ENCODE data around the gene CUL3.
"Not testable (repeated sequence)": the region's sequence is repeated elsewhere in the genome, so short reads cannot be mapped to it uniquely, and the experiment has no call there.

The CUL3 gene

DNA sequence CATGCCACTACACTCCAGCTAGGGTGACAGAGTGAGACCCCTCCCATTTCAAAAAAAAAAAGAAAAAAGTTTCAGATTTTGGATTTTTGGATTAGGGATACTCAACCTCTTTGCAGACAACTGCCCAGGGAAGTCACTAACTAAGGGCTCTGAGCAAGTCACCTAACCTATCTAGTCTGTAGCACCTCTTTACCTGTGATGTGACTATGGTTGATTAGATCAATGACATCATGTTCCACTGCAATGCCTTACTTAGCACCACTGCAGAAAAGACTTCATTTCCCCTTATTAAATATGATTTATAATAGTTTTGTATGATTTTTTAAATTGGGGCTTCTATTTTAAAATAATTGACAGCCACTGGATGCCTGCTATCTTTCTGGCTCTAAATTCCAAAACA lies 41.2 kb downstream of the CUL3 start:
- DNase-seq (ENCODE audit: low spot score) = no peak

DNA sequence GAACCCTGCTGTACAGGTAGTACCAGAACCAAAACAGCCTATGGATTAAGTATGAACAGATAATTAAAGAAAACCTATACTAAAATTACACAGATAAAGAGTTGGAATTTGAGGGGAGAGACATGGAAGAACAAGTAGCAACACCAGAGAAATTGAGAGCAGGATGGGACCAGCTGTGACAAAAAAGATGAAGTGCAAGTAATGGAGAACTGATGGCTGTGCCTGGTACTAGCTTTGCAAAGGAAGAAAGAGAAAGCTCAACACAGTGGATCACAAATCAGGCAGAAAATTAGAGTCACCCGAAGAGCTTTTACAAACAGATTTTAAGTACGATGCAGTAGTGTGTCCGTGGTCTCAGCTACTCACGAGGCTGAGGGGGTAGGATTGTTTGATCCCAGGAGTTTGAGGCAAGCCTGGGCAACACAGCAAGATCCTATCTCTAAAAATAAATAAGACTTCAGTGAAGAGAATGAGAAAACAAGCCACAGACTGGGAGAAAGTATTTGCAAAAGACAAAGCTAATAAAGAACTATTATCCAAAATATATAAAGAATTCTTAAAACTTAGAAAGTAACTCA lies 46.5 kb downstream of the CUL3 start:
- DNase-seq (ENCODE audit: low spot score) = no peak

DNA sequence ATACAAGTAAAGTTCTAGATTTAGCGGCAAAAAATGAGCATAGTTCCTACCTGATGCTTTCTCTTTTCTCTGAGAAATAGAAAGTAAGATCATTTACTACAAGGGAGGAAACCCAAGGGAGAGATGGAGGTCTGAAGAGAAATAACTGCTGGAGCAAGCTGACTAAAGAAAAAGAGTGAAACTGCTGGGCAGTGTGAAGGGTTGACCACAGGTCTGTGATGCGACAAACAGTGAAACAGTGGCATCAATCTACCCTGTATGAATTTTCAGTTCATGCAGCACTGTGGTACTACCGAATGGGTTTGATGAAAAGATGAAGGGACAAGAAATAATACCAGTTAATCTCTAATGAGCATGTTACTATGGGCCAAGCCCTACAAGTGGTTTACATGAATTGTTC lies 52.2 kb downstream of the CUL3 start:
- DNase-seq (ENCODE audit: low spot score) = no peak

DNA sequence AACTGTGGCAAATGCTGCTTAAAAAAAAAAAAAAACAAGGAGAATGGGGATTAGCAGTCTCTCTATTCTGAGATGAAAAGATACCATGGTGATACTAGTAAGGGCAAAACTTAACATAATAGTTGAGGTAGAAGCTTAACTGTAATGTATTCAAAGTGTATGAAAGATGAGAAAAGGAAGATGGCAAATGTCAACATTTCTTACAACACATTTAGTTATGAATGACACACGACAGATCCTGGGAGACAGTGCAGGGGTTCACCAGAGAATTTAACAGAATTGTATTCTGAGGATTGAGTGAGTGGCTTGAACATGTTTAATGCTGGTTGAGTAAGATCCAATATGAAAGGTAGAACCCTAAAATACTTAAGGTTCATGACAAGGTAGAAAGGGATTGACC lies 52.7 kb downstream of the CUL3 start:
- DNase-seq (ENCODE audit: low spot score) = no peak

DNA sequence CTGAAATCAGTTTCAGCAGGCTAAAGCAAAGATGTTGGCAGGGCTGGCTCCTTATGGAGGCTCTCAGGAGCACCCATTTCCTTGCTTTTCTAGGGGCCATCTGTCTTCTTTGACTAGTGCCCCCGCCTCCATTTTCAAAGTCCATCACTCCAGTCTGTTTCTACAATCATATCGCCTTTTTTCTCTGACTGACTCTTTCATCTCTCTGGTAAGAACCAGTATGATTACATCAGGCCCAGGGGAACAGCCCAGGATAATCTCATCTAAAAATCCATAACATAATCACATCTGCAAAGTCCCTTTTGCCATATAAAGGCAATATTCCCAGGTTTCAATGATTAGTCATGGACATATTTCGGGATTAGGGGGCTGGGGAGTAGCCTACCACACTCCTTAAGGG lies 57.0 kb downstream of the CUL3 start:
- DNase-seq (ENCODE audit: low spot score) = no peak

DNA sequence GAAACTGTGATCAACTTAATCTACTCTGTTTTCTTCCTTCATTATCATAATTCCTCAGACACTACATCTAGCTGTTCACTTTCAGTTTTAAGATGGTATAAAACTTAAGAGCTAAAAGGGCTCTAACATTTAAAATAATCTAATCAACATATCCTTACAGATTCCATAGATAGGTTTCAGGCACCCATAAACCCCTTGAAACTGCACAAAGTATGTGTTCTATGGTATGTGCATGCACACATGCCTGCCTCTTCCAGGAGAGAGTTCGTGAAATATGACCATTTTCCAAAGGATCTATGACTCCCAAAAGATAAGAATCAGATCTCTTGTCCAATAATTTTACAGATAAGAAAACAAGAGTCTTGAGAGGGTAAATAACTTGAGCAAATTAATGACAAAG lies 59.4 kb downstream of the CUL3 start:
- no peak for DNase-seq (ENCODE audit: low spot score)

DNA sequence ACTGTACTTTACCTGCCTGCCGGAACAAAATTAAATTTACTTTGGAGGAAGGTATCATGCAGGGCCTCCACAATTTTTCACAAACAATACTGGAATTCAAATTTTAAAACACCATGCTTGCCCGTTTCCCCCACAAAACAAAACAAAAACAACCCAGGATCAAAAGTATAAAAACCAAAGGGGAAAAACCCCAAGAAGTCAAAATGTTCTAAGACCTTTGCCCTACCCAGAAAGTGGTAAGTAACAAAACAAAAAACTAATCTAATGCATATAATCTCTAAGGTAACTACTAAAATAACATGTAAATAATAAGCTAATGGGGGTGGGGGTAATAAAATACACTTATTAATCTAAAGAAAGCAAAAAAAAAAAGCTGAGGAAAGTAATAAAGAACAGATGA lies 60.5 kb downstream of the CUL3 start:
- DNase-seq (ENCODE audit: low spot score) = no peak

DNA sequence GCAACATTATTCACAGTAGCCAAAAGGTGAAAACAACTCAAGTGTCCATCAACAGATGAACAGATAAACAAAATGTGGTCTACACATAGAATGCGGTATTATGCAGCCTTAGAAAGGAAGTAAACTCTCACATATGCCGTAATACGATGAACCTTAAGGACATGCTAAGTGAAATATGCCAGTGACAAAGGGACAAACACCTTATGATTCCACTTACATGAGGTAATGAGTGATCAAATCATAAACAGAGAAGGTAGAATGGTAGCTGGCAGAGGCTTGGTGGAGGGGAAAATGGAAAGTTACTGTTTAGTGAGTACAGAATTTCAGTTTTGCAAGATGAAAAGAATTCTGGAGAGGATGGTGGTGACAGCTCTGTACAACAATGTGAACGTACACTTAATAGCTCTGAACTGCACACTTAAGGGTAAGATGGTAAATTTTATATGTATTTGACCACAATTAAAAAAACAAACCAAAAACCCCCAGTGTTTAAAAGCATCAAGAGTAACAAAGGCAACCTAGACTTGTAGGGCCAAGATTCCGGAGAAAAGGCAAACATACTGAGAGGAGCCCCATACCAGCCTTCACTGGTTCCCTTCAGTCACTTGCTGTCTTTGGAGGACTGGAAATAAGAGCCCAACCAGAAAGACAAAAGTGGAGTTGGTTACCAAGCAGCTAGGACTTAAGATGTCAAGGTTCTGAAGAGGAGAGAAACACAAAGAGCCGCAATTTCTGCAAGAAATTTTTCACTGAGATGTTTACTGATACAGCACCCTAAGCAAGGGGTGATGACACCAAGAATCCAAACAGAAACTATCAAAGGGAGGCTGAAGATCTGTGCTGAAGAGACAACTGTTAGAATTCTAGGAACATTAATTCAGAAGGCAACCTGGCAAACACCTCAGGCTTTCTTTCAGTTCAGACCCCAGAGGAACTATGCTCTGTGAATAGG lies 61.3 kb downstream of the CUL3 start:
- no peak for DNase-seq (ENCODE audit: low spot score)

DNA sequence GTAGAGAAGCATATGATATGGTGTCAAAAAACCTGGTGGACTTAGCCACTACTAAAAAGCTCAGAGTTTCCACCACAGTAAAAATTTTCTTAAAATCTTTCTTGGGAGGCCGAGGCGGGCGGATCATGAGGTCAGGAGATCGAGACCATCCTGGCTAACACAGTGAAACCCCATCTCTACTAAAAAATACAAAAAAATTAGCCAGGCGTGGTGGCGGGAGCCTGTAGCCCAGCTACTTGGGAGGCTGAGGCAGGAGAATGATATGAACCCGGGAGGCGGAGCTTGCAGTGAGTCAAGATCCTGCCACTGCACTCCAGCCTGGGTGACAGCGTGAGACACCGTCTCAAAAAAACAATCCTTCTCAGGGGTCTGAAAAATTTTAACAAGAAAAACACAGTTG lies 62.7 kb downstream of the CUL3 start:
- not testable (repeated sequence) for DNase-seq (ENCODE audit: low spot score)

DNA sequence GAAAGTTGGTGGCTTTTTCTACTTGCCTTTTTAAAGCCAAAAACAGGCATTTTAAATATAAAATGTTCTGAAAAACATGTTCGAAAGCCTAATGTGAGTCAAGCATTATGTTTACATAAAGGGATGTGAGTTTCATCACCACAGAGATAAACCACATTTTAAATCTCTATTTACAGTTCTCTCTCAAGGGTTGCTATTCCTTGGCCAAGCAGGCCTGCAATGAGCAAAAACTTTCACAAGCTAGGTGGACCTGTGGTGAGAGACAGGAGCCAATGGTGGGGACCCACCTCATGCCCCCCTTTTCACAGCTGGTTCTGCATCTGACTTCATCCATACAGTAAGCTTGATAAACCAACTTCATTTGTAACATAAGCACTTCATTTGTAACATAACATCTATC lies 65.1 kb downstream of the CUL3 start:
- DNase-seq (ENCODE audit: low spot score) = no peak

DNA sequence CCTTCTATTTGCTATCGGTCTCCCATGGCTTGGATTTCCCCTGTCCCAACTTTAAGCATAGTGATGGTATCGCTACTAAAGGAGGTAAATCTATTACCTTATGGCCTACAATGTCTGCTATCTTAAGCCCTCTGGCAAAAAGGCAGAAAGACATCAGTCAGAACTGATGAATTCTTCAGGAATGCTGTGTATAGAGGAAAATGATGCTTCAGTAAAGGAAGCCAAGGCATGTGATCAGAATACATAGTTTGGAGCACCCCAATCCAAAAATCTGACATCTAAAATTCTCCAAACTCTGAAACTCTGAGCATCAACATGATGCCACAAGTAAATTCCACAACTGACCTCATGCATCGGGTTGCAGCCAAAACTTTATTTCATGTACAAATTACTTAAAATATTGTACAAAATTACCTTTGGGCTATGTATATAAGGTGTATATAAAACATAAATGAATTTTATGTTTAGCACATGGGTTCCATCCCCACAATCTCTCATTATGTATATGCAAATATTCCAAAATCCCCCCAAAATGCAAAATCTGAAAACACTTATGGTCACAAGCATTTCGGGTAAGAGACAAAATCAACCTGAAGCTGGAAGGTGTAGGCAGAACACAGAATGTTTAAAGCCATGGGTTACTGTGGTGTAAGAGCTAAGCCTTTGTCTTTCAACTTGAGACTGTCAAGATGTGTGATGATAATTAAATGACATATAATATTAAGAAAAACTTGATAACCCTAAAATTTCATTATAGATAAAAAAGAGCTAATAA lies 66.2 kb downstream of the CUL3 start:
- no peak for DNase-seq (ENCODE audit: low spot score)

DNA sequence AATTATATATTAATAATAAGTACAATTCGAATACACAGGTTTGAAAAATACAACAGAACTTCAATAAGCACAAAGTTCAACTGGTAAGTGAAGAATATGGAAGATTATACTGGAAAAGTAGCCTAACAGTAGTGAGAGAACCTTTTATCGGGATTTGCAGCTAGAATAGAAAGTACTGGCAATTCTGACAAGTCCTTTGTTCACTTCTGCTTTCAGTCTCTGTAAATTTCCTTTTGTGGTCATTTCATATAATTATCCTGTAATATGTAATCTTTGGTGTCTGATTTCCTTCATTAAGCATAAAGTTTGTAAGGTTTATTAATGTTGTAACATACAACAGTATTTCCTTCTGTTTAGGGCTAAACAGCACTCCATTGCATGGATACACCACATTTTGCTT lies 67.2 kb downstream of the CUL3 start:
- no peak for DNase-seq (ENCODE audit: low spot score)

DNA sequence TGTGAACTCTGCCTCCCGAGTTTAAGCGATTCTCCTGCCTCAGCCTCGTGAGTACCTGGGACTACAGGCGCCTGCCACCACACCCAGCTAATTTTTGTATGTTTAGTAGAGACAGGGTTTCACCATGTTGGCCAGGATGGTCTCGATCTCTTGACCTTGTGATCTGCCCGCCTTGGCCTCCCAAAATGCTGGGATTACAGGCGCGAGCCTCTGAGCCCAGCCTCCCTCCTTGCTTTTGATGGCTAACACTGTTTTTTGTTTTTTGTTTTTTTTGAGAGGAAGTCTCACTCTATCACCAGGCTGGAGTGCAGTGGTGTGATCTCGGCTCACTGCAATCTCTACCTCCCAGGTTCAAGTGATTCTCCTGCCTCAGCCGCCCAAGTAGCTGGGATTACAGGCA lies 68.8 kb downstream of the CUL3 start:
- DNase-seq (ENCODE audit: low spot score) = not testable (repeated sequence)

DNA sequence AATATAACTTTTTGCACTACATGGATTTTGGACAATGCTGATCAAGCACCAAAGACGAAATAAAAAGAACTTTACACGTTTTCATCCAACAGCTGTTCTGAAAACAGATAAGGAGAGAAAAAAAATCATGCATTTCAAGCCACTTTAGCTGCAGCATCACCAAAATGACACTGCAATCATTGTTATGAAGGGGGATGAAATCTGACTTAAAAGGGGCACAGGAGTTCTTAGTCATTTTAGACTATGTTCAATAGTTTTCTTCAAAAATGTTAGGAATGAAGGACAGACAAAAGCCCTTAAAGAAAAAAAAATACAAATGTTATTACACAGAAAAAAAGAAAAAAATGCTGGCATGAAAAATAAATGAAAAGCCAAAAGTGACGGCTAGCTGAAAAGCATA lies 71.2 kb downstream of the CUL3 start:
- DNase-seq (ENCODE audit: low spot score) = no peak

DNA sequence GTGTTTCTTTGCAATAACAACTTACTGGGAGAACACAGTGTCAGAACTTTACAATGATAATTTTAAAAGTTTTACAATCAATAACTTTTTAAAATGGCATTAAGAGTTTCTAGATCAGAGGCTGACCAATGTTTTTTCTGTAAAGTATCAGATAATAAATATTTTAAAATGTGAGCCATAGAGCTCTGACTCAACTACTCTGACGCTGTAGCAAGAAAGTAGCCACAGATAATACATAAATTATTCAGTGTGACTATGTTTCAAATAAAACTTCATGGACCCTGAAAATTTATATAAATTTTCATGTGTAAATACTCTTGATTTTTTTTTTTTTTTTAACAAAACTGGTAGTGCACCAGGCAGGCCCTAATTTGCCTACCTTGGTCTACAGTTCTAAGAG lies 77.4 kb downstream of the CUL3 start:
- DNase-seq (ENCODE audit: low spot score) = no peak

DNA sequence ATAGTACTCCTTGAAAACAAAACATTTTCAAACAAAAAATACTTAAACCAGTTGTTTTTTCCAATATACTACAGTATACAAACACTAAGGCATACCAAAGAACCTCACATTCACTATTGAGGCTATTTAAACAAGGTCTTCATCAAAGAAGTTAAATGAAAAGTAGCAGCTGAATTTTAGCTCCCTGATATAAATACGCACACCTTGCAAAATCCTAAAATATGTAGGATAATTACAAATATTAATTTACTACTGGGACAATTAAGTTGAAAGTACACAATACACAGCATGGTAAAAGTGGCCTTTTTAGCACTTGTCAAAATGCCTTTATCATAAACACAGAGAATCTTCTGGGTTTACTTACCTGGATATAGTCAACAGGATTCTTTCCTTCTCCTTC lies 78.7 kb downstream of the CUL3 start:
- DNase-seq (ENCODE audit: low spot score) = no peak

DNA sequence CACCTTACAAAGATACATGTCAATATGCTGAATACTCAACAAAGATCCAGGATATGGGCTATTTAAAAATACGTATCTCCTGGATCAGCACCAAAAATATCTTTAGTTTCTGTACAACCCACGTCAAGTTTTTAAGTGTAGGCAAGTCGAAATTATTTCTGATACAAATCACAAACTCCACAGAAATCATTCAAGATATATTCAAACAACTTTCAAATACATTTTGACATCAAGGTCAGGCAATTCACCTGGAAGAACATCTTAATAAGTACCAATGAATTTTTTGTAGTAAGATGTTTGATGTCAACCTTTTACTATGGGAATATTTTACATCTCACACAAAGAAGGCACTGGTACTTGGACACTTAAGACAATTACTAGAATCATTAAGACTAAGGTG lies 86.2 kb downstream of the CUL3 start:
- no peak for DNase-seq (ENCODE audit: low spot score)

DNA sequence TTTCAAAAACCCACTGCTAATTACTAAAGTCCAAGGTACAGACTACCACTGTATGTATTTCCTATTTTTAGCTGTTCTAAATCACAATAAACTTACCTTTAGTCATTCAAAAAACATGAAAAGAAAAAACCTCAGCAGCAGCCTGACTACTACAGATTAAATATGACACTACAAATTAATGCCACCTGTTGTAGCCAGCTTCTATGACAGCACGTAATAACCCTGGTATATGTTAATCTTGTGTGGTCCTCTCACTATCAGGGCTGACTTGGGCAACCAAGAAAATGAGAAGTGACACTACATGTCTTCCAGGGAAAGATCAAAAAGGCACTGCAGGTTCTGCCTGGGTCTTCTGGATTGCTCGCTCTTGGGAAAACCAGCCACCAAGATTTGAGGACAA lies 92.6 kb downstream of the CUL3 start:
- no peak for DNase-seq (ENCODE audit: low spot score)

DNA sequence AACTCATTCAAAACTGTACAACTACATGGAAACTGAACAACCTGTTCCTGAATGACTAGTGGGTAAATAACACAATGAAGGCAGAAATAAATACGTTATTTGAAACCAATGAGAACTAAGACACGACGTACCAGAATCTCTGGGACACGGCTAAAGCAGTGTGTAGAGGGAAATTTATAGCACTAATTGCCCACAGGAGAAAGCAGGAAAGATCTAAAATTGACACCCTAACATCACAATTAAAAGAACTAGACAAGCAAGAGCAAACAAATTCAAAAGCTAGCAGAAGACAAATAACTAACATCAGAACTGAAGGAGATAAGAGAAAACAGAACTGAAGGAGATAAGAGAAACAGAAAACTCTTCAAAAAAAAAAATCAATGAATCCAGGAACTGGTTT lies 97.2 kb downstream of the CUL3 start:
- not testable (repeated sequence) for DNase-seq (ENCODE audit: low spot score)

DNA sequence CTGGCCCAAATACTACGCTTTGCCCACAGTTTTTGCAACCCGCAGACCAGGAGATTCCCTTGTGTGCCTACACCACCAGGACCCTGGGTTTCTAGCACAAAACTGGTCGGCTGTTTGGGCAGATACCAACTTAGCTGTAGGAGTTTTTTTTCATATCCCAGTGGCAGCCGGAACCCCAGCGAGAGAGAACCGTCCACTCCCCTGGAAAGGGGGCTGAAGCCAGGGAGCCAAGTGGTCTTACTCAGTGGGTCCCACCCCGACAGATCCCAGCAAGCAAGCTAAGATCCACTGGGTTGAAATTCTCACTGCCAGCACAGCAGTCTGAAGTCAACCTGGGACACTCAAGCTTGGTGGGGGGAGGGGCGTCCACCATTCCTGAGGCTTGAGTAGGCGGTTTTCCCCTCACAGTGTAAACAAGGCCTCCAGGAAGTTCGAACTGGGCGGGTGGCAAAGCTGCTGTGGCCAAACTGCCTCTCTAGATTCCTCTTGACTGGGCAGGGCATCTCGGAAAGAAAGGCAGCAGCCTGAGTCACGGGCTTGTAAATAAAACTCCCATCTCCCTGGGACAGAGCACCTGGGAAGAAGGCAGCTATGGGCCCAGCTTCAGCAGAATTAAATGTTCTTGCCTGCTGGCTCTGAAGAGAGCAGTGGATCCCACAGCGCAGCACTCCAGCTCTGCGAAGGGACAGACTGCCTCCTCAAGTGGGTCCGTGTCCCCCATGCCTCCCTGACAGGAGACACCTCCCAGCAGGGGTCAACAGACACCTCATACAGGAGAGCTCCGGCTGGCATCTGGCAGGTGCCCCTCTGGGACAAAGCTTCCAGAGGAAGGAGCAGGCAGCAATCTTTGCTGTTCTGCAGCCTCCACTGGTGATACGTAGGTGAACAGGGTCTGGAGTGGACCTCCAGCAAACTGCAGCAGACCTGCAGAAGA lies 99.8 kb downstream of the CUL3 start:
- DNase-seq (ENCODE audit: low spot score) = not testable (repeated sequence)

DNA sequence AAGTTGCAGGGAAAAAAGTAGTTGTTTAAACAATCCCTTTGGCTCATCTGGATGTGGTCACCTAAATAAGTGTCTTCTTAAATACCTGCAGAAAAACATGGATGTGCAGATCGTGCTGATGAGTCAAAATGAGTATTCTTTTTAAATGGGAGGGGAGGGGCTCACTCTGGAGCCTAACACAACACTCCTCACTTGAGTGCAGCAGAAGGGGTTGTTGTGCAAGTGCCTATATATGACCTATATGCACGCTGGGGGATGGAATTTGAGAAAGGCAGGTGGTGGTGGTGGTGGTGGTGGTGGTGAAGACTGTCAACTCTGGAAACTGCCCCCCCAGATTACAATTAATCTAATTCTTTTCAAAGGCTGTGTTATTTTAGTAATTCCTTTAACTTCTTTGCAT lies 105.3 kb downstream of the CUL3 start:
- DNase-seq (ENCODE audit: low spot score) = no peak

DNA sequence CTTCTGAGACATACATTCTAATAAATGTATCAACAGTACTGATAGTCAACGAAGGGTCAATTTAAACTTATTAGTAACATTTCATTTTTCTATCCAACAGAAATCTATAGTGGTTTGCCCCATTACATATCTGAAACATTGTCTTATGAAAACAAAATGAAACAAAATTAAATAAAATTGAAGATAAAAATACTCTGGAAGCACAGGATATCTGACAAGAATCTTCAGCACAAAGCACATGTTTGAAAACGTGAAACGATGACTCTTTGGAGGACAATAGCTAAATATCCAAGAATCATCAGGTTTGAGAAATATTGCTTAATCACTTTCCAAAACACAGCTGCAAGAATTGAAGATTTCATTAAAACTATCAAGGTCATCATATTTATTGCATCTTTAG lies 112.3 kb downstream of the CUL3 start:
- DNase-seq (ENCODE audit: low spot score) = no peak

Measured in CD4-positive, alpha-beta T cell treated with Interleukin-6 at 100 ng/mL for 8 hours (primary cell).